Tibial nerve (tissue), 4 donors: ENCODE results near the gene PCDHGA8.

Source experiments
- EP300 ChIP-seq, 2 donors: sonication (generic); formaldehyde crosslinking; IDR thresholded peaks; one replicate each; pipeline ENCODE4 v1.6.1; 2017; ENCODE audit warnings: antibody characterized with exemption in 2 of 2, mild to moderate bottlenecking in 1 of 2
- POLR2A ChIP-seq, 2 donors: fragments of 450-650 bp; IDR thresholded peaks; one replicate each; pipeline ENCODE4 v1.6.1; 2017; ENCODE audit warnings: antibody characterized with exemption in 2 of 2, mild to moderate bottlenecking in 2 of 2, moderate library complexity in 2 of 2
- TF ChIP-seq, protein P1 (sequence below), 5 experiments: fragments of 200-600 bp in 3 of 5; fragments of 450-650 bp in 2 of 5; sonication (generic) in 3 of 5; IDR thresholded peaks; one replicate each; pipeline ENCODE4 v1.5.1; 2016 to 2019; ENCODE audit warnings: antibody characterized with exemption in 5 of 5, mild to moderate bottlenecking in 3 of 5, moderate library complexity in 2 of 5

DNA sequence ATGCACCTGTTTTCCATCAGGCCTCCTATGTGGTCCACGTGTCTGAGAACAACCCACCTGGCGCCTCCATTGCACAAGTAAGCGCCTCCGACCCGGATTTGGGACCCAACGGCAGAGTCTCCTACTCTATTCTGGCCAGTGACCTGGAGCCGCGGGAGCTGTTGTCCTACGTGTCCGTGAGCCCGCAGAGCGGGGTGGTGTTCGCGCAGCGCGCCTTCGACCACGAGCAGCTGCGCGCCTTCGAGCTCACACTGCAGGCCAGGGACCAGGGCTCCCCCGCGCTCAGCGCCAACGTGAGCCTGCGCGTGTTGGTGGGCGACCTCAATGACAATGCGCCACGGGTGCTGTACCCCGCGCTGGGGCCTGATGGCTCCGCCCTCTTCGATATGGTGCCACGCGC lies 40.8 kb upstream of the PCDHGA8 start:
- TF ChIP-seq, protein P1, sequence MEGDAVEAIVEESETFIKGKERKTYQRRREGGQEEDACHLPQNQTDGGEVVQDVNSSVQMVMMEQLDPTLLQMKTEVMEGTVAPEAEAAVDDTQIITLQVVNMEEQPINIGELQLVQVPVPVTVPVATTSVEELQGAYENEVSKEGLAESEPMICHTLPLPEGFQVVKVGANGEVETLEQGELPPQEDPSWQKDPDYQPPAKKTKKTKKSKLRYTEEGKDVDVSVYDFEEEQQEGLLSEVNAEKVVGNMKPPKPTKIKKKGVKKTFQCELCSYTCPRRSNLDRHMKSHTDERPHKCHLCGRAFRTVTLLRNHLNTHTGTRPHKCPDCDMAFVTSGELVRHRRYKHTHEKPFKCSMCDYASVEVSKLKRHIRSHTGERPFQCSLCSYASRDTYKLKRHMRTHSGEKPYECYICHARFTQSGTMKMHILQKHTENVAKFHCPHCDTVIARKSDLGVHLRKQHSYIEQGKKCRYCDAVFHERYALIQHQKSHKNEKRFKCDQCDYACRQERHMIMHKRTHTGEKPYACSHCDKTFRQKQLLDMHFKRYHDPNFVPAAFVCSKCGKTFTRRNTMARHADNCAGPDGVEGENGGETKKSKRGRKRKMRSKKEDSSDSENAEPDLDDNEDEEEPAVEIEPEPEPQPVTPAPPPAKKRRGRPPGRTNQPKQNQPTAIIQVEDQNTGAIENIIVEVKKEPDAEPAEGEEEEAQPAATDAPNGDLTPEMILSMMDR (IDR thresholded peaks at IDR 0.05), result no peak
- TF ChIP-seq POLR2A (IDR thresholded peaks at IDR 0.05) (no peak), EP300 (IDR thresholded peaks at IDR 0.05) (no peak)
